HepG2 (cell line): ENCODE measurements around the gene FAM111A. TPM values are rescaled to one million over a fixed set of nuclear protein-coding genes. Genes with fewer than 3 reads are reported as not detected.

Source experiments
- BORCS8-MEF2B ChIP-seq: sonication (generic); formaldehyde crosslinking; IDR thresholded peaks from 2 replicates; pipeline ENCODE4 v1.8.0; 2022; ENCODE audit warnings: mild to moderate bottlenecking, missing genetic modification reagents
- CENPX ChIP-seq: sonication (generic); formaldehyde crosslinking; IDR thresholded peaks from 2 replicates; pipeline ENCODE4 v1.9.0; 2021; ENCODE audit warnings: mild to moderate bottlenecking, missing genetic modification reagents, moderate library complexity
- FIP1L1 ChIP-seq: fragments of 200-400 bp; formaldehyde crosslinking; IDR thresholded peaks from 2 replicates; pipeline ENCODE4 v1.6.1; 2018; ENCODE audit warnings: low read depth, mild to moderate bottlenecking, low read length, moderate library complexity, borderline replicate concordance; ENCODE audit not compliant: insufficient read depth
- IKZF1 ChIP-seq: fragments of 450-650 bp; IDR thresholded peaks from 2 replicates; pipeline ENCODE4 v1.7.1; 2016
- KDM1A ChIP-seq: IDR thresholded peaks from 2 replicates; pipeline ENCODE4 v1.6.1; 2016; ENCODE audit warnings: missing compliant biosample characterization
- RCOR2 ChIP-seq: IDR thresholded peaks from 2 replicates; pipeline ENCODE4 v1.6.1; 2016; ENCODE audit warnings: missing biosample characterization, missing genetic modification reagents
- SMYD3 ChIP-seq: sonication (generic); formaldehyde crosslinking; IDR thresholded peaks from 2 replicates; pipeline ENCODE4 v1.8.1; 2023; ENCODE audit warnings: mild to moderate bottlenecking, missing genetic modification reagents
- THAP11 ChIP-seq: IDR thresholded peaks from 2 replicates; pipeline ENCODE4 v1.6.1; 2016; ENCODE audit warnings: missing biosample characterization, missing genetic modification reagents
- TMF1 ChIP-seq: sonication (generic); formaldehyde crosslinking; IDR thresholded peaks from 2 replicates; pipeline ENCODE4 v1.8.1; 2022; ENCODE audit warnings: low read depth, missing genetic modification reagents
- TP53 ChIP-seq: sonication (generic); formaldehyde crosslinking; conservative IDR thresholded peaks from 2 replicates; pipeline ENCODE4 v1.4.0; 2020; ENCODE audit warnings: missing genetic modification reagents
- ZEB1 ChIP-seq: IDR thresholded peaks from 2 replicates; pipeline ENCODE4 v1.6.1; 2012; ENCODE audit warnings: mild to moderate bottlenecking, low read depth, inconsistent platforms; ENCODE audit not compliant: insufficient replicate concordance
- ZNF446 ChIP-seq: sonication (generic); formaldehyde crosslinking; IDR thresholded peaks from 2 replicates; pipeline ENCODE4 v1.5.0; 2020; ENCODE audit warnings: mild to moderate bottlenecking, missing genetic modification reagents
- ZNF558 ChIP-seq: sonication (generic); formaldehyde crosslinking; IDR thresholded peaks from 2 replicates; pipeline ENCODE4 v1.9.0; 2022; ENCODE audit warnings: mild to moderate bottlenecking, missing genetic modification reagents, borderline replicate concordance
- ZSCAN22 ChIP-seq: sonication (generic); formaldehyde crosslinking; IDR thresholded peaks from 2 replicates; pipeline ENCODE4 v1.4.0; 2020; ENCODE audit warnings: mild to moderate bottlenecking, missing genetic modification reagents
- polyA plus RNA-seq, 8 experiments: library from polyadenylated mRNA; depleted of rRNA in 3 of 8; stranded (reverse) in 7 of 8; unstranded in 1 of 8; fragments of >200 nt; fragmentation: Illumina TruSeq in 4 of 8; extraction: Trizol in 4 of 8; gene quantifications; 2 replicates each; pipeline versions ENCODE4 v1.2.1 to v1.2.3, GENCODE V29; 2011 to 2016; ENCODE audit warnings: low read depth in 4 of 8, missing spikeins in 1 of 8, mixed read lengths in 1 of 8; ENCODE audit not compliant: insufficient read depth in 1 of 8
- total RNA-seq, 5 experiments: library from RNA; depleted of rRNA; stranded (reverse); fragments of >200 nt; fragmentation: Illumina TruSeq; extraction: Trizol; gene quantifications; 2 replicates each; pipeline ENCODE4 v1.2.3, GENCODE V29; 2016; ENCODE audit warnings: low read depth in 1 of 5
- TF ChIP-seq, protein P1 (sequence below): sonication (generic); formaldehyde crosslinking; conservative IDR thresholded peaks from 2 replicates; pipeline ENCODE4 v1.4.0; 2020; ENCODE audit warnings: missing genetic modification reagents
- TF ChIP-seq, protein P2 (sequence below): sonication (generic); formaldehyde crosslinking; IDR thresholded peaks from 2 replicates; pipeline ENCODE4 v1.5.1; 2020; ENCODE audit warnings: mild to moderate bottlenecking, missing genetic modification reagents, moderate library complexity
- TF ChIP-seq, protein P3 (sequence below): sonication (generic); formaldehyde crosslinking; IDR thresholded peaks from 2 replicates; pipeline ENCODE4 v1.4.0; 2020; ENCODE audit warnings: missing genetic modification reagents
- TF ChIP-seq, protein P4 (sequence below), 2 experiments: fragments of 450-650 bp in 1 of 2; sonication (generic) in 1 of 2; formaldehyde crosslinking; IDR thresholded peaks; 2 replicates each; pipeline versions ENCODE4 v1.5.0 to v1.8.0; 2020 to 2022; ENCODE audit warnings: mild to moderate bottlenecking in 1 of 2, missing genetic modification reagents in 1 of 2
- TF ChIP-seq, protein P5 (sequence below): sonication (generic); formaldehyde crosslinking; IDR thresholded peaks from 2 replicates; pipeline ENCODE4 v1.4.0; 2020; ENCODE audit warnings: missing genetic modification reagents

FAM111A gene
- total and polyA plus RNA-seq, 2 of the 13 experiments (the other 11 are each of a cell fraction or from before 2014, with no cell fraction given) = 3.2 to 13.5 TPM

DNA sequence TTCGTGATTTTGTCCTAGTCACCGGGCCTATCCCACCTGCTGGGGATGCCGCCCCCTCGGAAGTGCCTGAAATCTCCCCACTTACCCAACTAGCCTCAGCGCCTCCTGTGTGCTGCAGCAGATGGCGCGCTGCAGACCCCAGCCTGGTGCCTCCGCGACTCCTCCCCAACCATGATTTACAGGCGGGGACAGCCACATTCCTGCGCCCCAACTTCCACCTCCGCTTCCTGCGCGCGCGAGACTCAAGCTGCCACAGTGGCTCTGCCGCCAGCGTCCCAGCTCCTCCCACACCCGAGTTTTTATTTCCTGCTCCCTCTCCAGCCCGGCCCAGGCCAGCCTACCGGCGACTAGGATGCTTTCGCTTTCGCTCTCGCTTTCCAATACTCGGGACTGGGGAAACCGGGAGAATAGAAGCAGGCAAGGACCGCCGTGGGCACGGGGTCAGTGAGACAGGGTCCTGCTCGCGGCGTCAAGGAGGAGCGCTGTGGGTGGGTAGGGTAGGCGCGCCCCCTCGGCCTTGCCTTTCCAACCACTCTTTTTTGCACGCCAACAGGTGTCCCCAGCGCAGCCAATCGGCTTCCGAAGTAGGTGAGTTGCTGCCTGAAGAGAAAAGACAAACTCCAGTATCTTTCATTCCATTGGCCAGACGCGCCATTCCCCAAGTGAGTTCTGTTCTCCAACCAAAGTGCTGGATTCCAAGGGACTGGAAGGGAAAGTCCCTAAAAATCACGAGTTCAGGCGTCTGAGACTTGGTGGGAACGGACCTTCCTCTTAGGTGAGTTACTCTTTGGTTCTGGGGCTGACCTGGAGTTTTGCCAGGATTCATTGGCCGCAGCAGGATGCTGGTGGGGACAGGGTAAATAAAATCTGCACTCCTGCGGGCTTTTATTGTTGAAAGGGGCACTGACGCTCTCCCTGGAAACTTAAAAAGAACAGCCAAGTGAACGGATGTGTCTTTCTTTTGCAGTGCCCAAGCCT, at the start of gene FAM111A (continued):
- TF ChIP-seq ZEB1 = peak; percentile 92
- TF ChIP-seq, protein P1, sequence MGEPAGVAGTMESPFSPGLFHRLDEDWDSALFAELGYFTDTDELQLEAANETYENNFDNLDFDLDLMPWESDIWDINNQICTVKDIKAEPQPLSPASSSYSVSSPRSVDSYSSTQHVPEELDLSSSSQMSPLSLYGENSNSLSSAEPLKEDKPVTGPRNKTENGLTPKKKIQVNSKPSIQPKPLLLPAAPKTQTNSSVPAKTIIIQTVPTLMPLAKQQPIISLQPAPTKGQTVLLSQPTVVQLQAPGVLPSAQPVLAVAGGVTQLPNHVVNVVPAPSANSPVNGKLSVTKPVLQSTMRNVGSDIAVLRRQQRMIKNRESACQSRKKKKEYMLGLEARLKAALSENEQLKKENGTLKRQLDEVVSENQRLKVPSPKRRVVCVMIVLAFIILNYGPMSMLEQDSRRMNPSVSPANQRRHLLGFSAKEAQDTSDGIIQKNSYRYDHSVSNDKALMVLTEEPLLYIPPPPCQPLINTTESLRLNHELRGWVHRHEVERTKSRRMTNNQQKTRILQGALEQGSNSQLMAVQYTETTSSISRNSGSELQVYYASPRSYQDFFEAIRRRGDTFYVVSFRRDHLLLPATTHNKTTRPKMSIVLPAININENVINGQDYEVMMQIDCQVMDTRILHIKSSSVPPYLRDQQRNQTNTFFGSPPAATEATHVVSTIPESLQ = no peak
- TF ChIP-seq BORCS8-MEF2B (CRISPR knock-in tag) = peak; percentile 91
- no peak for TF ChIP-seq CENPX (CRISPR knock-in tag)
- TF ChIP-seq IKZF1 = no peak
- TF ChIP-seq, protein P2, sequence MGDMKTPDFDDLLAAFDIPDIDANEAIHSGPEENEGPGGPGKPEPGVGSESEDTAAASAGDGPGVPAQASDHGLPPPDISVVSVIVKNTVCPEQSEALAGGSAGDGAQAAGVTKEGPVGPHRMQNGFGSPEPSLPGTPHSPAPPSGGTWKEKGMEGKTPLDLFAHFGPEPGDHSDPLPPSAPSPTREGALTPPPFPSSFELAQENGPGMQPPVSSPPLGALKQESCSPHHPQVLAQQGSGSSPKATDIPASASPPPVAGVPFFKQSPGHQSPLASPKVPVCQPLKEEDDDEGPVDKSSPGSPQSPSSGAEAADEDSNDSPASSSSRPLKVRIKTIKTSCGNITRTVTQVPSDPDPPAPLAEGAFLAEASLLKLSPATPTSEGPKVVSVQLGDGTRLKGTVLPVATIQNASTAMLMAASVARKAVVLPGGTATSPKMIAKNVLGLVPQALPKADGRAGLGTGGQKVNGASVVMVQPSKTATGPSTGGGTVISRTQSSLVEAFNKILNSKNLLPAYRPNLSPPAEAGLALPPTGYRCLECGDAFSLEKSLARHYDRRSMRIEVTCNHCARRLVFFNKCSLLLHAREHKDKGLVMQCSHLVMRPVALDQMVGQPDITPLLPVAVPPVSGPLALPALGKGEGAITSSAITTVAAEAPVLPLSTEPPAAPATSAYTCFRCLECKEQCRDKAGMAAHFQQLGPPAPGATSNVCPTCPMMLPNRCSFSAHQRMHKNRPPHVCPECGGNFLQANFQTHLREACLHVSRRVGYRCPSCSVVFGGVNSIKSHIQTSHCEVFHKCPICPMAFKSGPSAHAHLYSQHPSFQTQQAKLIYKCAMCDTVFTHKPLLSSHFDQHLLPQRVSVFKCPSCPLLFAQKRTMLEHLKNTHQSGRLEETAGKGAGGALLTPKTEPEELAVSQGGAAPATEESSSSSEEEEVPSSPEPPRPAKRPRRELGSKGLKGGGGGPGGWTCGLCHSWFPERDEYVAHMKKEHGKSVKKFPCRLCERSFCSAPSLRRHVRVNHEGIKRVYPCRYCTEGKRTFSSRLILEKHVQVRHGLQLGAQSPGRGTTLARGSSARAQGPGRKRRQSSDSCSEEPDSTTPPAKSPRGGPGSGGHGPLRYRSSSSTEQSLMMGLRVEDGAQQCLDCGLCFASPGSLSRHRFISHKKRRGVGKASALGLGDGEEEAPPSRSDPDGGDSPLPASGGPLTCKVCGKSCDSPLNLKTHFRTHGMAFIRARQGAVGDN (CRISPR knock-in tag) = peak; percentile 88
- no peak for TF ChIP-seq FIP1L1
- TF ChIP-seq, protein P3, sequence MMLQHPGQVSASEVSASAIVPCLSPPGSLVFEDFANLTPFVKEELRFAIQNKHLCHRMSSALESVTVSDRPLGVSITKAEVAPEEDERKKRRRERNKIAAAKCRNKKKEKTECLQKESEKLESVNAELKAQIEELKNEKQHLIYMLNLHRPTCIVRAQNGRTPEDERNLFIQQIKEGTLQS (CRISPR knock-in tag) = no peak
- TF ChIP-seq KDM1A (CRISPR knock-in tag) = no peak
- TF ChIP-seq RCOR2 (CRISPR knock-in tag) = no peak
- TF ChIP-seq ZNF558 (CRISPR knock-in tag) = no peak
- TF ChIP-seq, protein P4, sequence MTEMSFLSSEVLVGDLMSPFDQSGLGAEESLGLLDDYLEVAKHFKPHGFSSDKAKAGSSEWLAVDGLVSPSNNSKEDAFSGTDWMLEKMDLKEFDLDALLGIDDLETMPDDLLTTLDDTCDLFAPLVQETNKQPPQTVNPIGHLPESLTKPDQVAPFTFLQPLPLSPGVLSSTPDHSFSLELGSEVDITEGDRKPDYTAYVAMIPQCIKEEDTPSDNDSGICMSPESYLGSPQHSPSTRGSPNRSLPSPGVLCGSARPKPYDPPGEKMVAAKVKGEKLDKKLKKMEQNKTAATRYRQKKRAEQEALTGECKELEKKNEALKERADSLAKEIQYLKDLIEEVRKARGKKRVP (CRISPR knock-in tag; IDR thresholded peaks at IDR 0.05) = 0 out of 4 replicates have a peak, but pooled peaks of 1 of the 2 experiments have one; percentile 24
- TF ChIP-seq ZSCAN22 (CRISPR knock-in tag) = no peak
- 0 out of 2 replicates have a peak, but pooled peaks have one; percentile 68 for TF ChIP-seq SMYD3
- TF ChIP-seq TP53 (CRISPR knock-in tag) = no peak
- TF ChIP-seq, protein P5, sequence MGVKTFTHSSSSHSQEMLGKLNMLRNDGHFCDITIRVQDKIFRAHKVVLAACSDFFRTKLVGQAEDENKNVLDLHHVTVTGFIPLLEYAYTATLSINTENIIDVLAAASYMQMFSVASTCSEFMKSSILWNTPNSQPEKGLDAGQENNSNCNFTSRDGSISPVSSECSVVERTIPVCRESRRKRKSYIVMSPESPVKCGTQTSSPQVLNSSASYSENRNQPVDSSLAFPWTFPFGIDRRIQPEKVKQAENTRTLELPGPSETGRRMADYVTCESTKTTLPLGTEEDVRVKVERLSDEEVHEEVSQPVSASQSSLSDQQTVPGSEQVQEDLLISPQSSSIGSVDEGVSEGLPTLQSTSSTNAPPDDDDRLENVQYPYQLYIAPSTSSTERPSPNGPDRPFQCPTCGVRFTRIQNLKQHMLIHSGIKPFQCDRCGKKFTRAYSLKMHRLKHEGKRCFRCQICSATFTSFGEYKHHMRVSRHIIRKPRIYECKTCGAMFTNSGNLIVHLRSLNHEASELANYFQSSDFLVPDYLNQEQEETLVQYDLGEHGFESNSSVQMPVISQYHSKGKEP (CRISPR knock-in tag) = no peak
- 0 out of 2 replicates have a peak, but pooled peaks have one; percentile 63 for TF ChIP-seq TMF1
- TF ChIP-seq ZNF446 = 0 out of 2 replicates have a peak, but pooled peaks have one; percentile 12
- peak; percentile 60; the same call in 1 of the 2 replicates for TF ChIP-seq THAP11 (CRISPR knock-in tag)
